GM12874 (cell line): ENCODE measurements around the gene HPF1.

Experiments
- TF ChIP-seq, protein P1 (sequence below): IDR thresholded peaks from 2 replicates; pipeline ENCODE4 v1.5.1; 2011; ENCODE audit warnings: low read depth, mild to moderate bottlenecking, control low read depth, low read length, moderate library complexity; ENCODE audit not compliant: insufficient read depth

The HPF1 gene

GRCh38 chr4:169727616-169728015 lies 30.1 kb downstream of the HPF1 start:
- TF ChIP-seq, protein P1, sequence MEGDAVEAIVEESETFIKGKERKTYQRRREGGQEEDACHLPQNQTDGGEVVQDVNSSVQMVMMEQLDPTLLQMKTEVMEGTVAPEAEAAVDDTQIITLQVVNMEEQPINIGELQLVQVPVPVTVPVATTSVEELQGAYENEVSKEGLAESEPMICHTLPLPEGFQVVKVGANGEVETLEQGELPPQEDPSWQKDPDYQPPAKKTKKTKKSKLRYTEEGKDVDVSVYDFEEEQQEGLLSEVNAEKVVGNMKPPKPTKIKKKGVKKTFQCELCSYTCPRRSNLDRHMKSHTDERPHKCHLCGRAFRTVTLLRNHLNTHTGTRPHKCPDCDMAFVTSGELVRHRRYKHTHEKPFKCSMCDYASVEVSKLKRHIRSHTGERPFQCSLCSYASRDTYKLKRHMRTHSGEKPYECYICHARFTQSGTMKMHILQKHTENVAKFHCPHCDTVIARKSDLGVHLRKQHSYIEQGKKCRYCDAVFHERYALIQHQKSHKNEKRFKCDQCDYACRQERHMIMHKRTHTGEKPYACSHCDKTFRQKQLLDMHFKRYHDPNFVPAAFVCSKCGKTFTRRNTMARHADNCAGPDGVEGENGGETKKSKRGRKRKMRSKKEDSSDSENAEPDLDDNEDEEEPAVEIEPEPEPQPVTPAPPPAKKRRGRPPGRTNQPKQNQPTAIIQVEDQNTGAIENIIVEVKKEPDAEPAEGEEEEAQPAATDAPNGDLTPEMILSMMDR = no peak

GRCh38 chr4:169724260-169724659 lies 33.5 kb downstream of the HPF1 start:
- TF ChIP-seq, protein P1 = no peak

DNA sequence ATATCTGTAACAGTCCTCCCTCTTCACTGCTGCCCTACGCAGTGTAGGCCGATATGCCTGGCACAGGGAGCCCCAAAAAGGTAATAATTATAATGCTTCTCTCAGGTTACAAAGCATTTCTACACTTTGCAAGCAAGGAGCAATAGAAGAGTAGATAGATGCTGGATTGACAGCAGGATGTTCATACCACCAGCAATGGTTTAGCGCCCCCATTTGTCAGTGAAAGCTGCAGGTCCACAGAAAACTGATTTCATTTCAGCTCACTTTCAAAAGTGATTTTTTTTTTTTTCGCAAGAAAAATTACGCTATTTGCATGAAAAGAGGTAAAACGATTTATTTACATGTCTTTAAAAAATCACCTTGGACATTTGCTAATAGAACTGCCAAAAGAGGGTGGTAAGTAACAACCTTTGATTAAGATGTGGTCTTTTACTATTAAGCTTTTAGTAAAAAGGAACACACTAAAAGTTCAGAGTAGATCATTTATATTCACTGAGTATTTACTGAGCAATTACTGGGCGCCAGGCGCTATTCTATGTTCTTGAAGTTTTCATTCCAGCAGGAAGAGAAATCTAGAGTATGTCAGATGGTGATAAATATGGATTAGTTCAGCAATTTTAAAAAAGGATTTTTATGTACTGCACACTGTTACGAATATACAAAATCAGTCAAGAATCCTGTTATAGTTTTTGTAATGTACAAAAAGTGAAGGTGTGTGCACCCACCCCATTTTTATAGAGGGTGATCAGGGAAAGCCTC lies 34.4 kb downstream of the HPF1 start:
- TF ChIP-seq, protein P1 = no peak

- TF ChIP-seq, protein P1 = no peak
These were observed 37.2 kb downstream of the HPF1 start for GRCh38 chr4:169720529-169720928.

GRCh38 chr4:169716677-169717076 lies 41.1 kb downstream of the HPF1 start:
- TF ChIP-seq, protein P1 = no peak

DNA sequence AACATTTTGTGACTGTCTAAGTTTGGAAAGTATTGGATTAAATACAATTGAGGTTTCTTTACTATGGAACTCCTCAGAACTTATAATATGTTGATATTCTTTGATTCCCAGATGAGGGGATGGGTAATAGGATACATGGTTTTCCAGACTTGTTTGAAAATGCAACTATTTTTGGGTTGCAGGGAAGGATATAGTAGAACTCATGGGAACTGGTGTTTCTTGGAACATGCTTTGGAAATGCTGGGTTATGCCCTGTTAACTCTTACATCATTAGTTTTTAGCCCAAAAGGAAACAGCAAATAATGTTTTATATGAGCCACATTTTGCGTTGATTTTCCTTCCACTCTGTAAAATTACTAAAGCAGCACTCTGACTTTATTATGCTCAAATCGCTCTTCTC lies 41.9 kb downstream of the HPF1 start:
- TF ChIP-seq, protein P1 = no peak

- TF ChIP-seq, protein P1 = no peak
These were observed 49.6 kb downstream of the HPF1 start for GRCh38 chr4:169707958-169708643.
